RPMI7951 (cell line): ENCODE results near the gene EMP2. TPM values are rescaled to one million over a fixed set of nuclear protein-coding genes. Genes with fewer than 3 reads are reported as not detected.
"Not testable (repeated sequence)": the region's sequence is repeated elsewhere in the genome, so short reads cannot be mapped to it uniquely, and the experiment has no call there.

Source experiments
- DNase-seq: peaks from one replicate; pipeline ENCODE4 v3.0.0-alpha.2; 2012; ENCODE audit warnings: low read depth
- total RNA-seq: library from RNA; depleted of rRNA; stranded (reverse); fragments of >200 nt; shearing (Covaris generic); gene quantifications from 2 replicates; pipeline ENCODE4 v1.2.3, GENCODE V29; 2014

Gene EMP2
- total RNA-seq, 1 experiment from 2014 or later = 37.0 TPM

GRCh38 chr16:10578474-10579316 is 1.7 kb downstream of the EMP2 start:
- no peak for DNase-seq

- DNase-seq = peak; percentile 52
Observed at GRCh38 chr16:10577305-10578202, 2.8 kb downstream of the EMP2 start.

- no peak for DNase-seq
Observed at GRCh38 chr16:10576390-10577304, 3.8 kb downstream of the EMP2 start.

- peak; percentile 51 for DNase-seq
Observed at GRCh38 chr16:10575506-10576130, 4.8 kb downstream of the EMP2 start.

GRCh38 chr16:10572611-10573010 is 7.8 kb downstream of the EMP2 start:
- no peak for DNase-seq

GRCh38 chr16:10571354-10571753 is 9.0 kb downstream of the EMP2 start:
- no peak for DNase-seq

GRCh38 chr16:10569621-10570020 is 10.8 kb downstream of the EMP2 start:
- no peak for DNase-seq

GRCh38 chr16:10566613-10567012 is 13.8 kb downstream of the EMP2 start:
- DNase-seq = no peak

- no peak for DNase-seq
Observed at GRCh38 chr16:10565167-10565566, 15.2 kb downstream of the EMP2 start.

- DNase-seq = no peak
Observed at GRCh38 chr16:10564591-10564990, 15.8 kb downstream of the EMP2 start.

GRCh38 chr16:10562361-10562899 is 18.0 kb downstream of the EMP2 start:
- no peak for DNase-seq

- no peak for DNase-seq
Observed at GRCh38 chr16:10561425-10561824, 19.0 kb downstream of the EMP2 start.

GRCh38 chr16:10561001-10561400 is 19.4 kb downstream of the EMP2 start:
- no peak for DNase-seq

- not testable (repeated sequence) for DNase-seq
Observed at GRCh38 chr16:10559792-10560191, 20.6 kb downstream of the EMP2 start.

GRCh38 chr16:10558746-10559641 is 21.4 kb downstream of the EMP2 start:
- peak; percentile 94 for DNase-seq

- DNase-seq = no peak
Observed at GRCh38 chr16:10558305-10558704, 22.1 kb downstream of the EMP2 start.

- DNase-seq = no peak
Observed at GRCh38 chr16:10557750-10558149, 22.6 kb downstream of the EMP2 start.

GRCh38 chr16:10556236-10556635 is 24.2 kb downstream of the EMP2 start:
- DNase-seq = no peak

GRCh38 chr16:10554569-10554968 is 25.8 kb downstream of the EMP2 start:
- no peak for DNase-seq

- DNase-seq = peak; percentile 79
Observed at GRCh38 chr16:10552998-10553491, 27.4 kb downstream of the EMP2 start.
